Measurements from ENCODE around the gene PLEKHM3.

The PLEKHM3 gene

DNA sequence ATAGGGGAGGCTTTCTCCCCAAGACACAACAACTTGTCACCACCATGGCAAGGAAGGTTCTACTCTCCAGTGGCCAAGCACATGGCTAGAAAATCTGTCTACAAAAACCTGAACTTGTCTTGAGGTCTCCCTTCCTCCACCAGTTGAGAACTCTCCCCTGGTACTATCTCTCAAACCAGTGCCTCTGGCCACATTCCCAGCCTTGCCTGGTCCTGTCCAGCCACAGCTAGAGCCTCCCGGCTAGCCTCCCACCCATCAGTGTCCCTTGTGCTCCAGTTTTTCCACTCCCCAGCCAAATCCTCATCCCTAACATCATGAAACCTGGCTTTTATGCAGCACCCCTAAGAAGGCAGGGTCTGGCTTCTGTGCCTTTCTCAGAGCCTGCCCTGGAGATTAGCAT lies 234.4 kb downstream of the PLEKHM3 start:
- Mint-ChIP-seq H3K27ac (no peak overlapping the region), H3K27me3 (peaks cover 14% of the 10 kb centered on the region), H3K4me3 (no peak overlapping the region), H3K36me3 (no peaks in the 10 kb centered on the region), H3K9me3 (no peaks in the 10 kb centered on the region), H3K4me1 (no peaks in the 10 kb centered on the region)
- ATAC-seq (ENCODE audit: low read depth): no peak
- no peak for DNase-seq (ENCODE audit: low spot score in 2 of 2)

DNA sequence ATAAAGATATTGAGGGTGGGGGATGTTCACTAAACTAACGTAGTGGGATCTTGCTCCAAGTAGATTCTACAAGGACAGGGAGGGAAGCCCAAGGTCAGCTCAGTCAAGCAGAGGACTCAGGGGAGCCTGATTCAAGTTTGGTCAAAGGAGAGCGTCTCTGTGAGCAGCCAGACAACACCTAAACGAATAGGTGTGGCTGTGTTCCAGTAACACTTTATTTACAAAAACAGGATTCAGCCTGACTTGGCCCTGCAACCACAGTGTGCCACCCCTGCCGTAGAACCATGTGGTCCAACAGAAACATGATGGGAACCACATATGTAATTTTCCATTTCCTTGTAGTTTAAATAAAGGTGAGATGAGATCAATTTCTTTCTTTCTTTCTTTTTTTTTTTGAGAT lies 237.5 kb downstream of the PLEKHM3 start:
- Mint-ChIP-seq H3K9me3 (no peaks in the 10 kb centered on the region), H3K27me3 (peaks cover 11% of the 10 kb centered on the region), H3K4me1 (no peaks in the 10 kb centered on the region), H3K36me3 (no peaks in the 10 kb centered on the region), H3K4me3 (no peak overlapping the region), H3K27ac (no peak overlapping the region)
- DNase-seq (ENCODE audit: low spot score in 2 of 2) (no peak), ATAC-seq (ENCODE audit: low read depth) (no peak)

DNA sequence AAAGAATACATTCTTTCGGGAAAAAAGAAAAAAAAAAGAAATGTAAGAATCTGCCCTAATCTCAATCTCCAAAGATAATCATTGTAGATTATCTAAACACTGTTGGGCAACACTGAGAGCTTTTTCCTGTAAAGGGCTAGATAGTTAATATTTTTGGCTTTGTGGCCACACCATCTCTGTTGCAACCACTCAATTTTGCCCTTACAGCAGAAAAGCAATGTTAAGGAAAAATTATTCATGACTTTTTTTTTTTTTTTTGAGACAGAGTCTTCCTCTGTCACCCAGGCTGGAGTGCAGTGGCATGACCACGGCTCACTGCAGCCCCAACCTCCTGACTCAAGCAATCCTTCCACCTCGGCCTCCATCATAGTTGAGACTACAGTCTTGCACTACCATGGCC lies 238.3 kb downstream of the PLEKHM3 start:
- H3K4me3 Mint-ChIP-seq: no peak overlapping the region
- H3K4me1 Mint-ChIP-seq: no peaks in the 10 kb centered on the region
- H3K27me3 Mint-ChIP-seq: peaks cover 9% of the 10 kb centered on the region
- H3K9me3 Mint-ChIP-seq: no peaks in the 10 kb centered on the region
- H3K36me3 Mint-ChIP-seq: no peaks in the 10 kb centered on the region
- no peak for DNase-seq (ENCODE audit: low spot score in 2 of 2)
- no peak overlapping the region for H3K27ac Mint-ChIP-seq
- ATAC-seq (ENCODE audit: low read depth): no peak

DNA sequence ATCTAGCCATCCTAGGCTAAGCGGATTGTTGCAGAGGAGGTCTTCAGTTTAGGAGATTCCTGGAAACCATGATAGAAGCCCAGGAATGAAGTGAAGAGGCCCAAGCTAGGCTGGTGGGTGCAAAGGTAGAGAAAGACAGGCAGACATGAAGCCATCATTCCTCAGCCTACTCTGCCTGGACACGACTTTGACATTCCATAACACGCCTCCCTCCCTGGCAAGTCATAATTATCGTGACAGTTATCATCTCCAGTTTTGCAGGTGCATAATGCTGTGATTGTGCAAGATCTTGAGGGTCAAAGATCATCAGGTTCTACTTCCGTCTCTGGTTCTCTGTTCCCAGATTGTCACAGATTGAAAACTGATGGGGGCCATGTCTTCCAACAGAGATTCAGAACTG lies 240.4 kb downstream of the PLEKHM3 start:
- no peak for ATAC-seq (ENCODE audit: low read depth)
- no peak overlapping the region for H3K4me3 Mint-ChIP-seq
- H3K9me3 Mint-ChIP-seq: no peaks in the 10 kb centered on the region
- H3K27me3 Mint-ChIP-seq: peaks cover 1% of the 10 kb centered on the region
- no peak for DNase-seq (ENCODE audit: low spot score in 2 of 2)
- H3K4me1 Mint-ChIP-seq: no peaks in the 10 kb centered on the region
- no peak overlapping the region for H3K27ac Mint-ChIP-seq
- H3K36me3 Mint-ChIP-seq: no peaks in the 10 kb centered on the region

DNA sequence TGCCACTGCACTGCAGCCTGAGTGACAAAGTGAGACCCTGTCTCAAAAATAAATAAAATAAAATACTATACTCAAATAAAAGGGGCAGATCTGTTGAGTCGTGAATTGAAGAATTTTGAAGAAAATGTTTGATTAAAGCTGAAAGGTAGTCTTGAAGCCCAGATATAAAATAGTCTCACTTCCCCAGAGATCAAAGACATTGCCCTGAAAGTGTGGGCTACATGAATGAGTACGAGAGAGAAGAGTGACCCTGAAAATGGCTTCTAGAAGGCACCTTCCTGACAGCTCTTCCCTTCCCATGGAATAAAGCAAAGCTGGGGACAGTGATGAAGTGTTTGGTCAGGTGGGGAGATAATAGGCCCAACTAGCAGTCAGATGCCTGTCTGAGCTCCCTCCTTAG lies 241.8 kb downstream of the PLEKHM3 start:
- H3K27ac Mint-ChIP-seq: no peak overlapping the region
- H3K4me3 Mint-ChIP-seq: no peak overlapping the region
- no peaks in the 10 kb centered on the region for H3K9me3 Mint-ChIP-seq
- DNase-seq (ENCODE audit: low spot score in 2 of 2): no peak
- ATAC-seq (ENCODE audit: low read depth): no peak
- no peaks in the 10 kb centered on the region for H3K4me1 Mint-ChIP-seq
- peaks cover 1% of the 10 kb centered on the region for H3K27me3 Mint-ChIP-seq
- H3K36me3 Mint-ChIP-seq: no peaks in the 10 kb centered on the region

DNA sequence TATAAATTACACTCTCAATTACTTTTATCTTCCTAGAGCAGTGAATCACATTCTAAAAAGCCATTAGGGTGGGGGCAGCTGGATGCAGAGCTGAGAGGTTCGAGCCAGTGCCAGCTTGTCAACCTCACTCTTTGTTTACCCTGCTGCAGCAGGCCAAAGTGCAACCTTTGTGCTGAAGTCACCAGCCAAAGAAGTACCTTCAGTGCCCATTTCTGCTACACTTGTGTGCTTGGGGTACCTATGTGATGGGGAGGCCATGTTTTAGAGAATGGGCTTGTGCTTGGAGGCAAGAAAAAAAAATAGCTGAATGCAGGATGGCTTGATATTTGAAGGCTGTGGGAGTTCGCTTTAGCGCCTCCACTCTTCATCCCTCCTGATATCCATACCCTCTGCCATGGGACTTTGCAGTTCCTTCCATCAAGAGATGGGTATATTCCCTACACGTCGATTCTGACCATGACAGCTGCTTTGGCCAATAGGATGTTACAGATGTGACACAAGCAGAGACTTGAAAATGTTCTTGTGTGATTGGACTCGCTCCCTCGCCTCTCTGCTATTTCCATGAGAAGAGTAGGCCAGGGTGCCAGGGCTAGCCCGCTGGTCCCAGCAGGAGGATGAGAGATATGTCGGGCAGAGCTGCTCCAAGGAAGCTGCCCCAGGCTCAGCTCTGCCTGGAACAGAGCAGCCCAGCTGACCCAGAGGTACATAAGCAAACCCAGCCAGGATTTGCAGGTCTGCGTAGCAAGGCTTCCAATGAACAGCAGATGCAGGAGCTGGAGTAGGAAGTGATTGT lies 242.9 kb downstream of the PLEKHM3 start:
- DNase-seq (ENCODE audit: low spot score in 2 of 2): no peak
- H3K4me1 Mint-ChIP-seq: no peaks in the 10 kb centered on the region
- H3K9me3 Mint-ChIP-seq: no peaks in the 10 kb centered on the region
- H3K36me3 Mint-ChIP-seq: no peaks in the 10 kb centered on the region
- H3K4me3 Mint-ChIP-seq: no peak overlapping the region
- no peak overlapping the region for H3K27ac Mint-ChIP-seq
- peaks cover 1% of the 10 kb centered on the region for H3K27me3 Mint-ChIP-seq
- ATAC-seq (ENCODE audit: low read depth): no peak

DNA sequence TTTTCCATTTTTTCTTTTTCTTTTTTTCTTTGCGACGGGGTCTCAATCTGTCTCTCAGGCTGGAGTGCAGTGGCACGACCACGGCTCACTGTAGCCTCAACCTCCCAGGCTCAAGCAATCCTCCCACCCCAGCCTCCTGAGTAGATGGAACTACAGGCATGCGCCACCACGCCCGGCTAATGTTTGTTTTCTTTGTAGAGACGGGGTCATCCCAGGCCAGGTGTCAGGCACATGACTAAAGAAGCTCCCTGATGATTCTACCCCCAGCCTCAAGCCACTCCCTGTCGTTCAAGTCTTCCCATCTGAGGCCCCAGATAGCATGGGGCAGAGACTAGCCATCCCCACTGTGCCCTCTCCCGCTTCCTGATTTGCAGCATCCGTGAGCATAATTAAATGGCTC lies 245.8 kb downstream of the PLEKHM3 start:
- no peak overlapping the region for H3K4me3 Mint-ChIP-seq
- DNase-seq (ENCODE audit: low spot score in 2 of 2) (no peak), ATAC-seq (ENCODE audit: low read depth) (no peak)
- H3K27ac Mint-ChIP-seq: no peak overlapping the region
- H3K9me3 Mint-ChIP-seq: no peaks in the 10 kb centered on the region
- H3K36me3 Mint-ChIP-seq: no peaks in the 10 kb centered on the region
- H3K27me3 Mint-ChIP-seq: peaks cover 1% of the 10 kb centered on the region
- H3K4me1 Mint-ChIP-seq: no peaks in the 10 kb centered on the region

DNA sequence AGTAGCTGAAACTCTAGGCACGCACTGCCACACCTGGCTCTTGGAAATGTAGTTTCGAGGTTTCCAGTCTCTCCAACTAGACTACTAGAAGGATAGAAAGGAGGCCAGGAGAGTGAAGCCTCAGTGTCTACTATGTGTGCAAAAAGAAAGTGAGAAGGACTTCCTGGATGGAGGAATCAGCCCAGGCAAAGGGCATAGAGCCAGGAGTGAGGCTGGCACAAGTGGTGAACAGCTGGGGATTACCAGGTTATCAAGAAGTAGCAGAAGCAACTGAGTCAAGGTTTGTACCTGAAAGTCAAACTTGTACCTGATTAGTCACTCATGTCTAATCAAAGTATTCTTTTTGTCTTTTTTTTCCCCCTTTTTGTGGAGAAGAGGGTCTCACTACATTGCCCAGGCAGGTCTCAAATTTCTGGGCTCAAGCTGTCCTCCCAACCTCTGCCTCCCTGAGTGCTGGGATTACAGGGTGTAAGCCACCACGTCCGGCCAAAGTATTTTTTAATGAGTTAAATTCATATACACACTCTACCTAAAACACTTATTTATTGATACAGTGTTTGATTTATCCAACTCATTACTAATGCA lies 246.9 kb downstream of the PLEKHM3 start:
- no peaks in the 10 kb centered on the region for H3K36me3 Mint-ChIP-seq
- no peaks in the 10 kb centered on the region for H3K4me1 Mint-ChIP-seq
- no peak overlapping the region for H3K4me3 Mint-ChIP-seq
- no peaks in the 10 kb centered on the region for H3K9me3 Mint-ChIP-seq
- H3K27me3 Mint-ChIP-seq: peaks cover 1% of the 10 kb centered on the region
- no peak overlapping the region for H3K27ac Mint-ChIP-seq
- DNase-seq (ENCODE audit: low spot score in 2 of 2): no peak
- ATAC-seq (ENCODE audit: low read depth): no peak

DNA sequence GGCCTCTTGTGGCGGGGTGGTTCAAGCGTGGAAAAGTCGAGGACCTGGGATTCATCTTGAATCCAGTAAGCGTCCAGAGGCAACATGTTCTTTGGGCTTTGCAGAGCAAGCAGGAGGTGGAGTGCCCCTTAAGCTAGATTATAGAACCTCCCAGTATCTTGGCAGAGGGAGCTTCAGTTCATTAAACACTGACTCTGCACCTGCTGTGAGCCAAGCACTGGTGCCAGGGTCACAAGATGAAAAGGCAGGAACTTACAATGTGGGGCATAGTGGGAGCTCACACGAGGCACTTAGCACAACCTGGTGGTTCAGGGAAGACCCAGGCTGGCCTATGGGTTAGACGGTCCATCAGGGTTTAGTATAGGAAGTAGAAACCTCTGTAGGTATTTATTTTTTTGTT lies 248.2 kb downstream of the PLEKHM3 start:
- H3K9me3 Mint-ChIP-seq: no peaks in the 10 kb centered on the region
- DNase-seq (ENCODE audit: low spot score in 2 of 2) (no peak), ATAC-seq (ENCODE audit: low read depth) (no peak)
- no peaks in the 10 kb centered on the region for H3K27me3 Mint-ChIP-seq
- no peak overlapping the region for H3K27ac Mint-ChIP-seq
- H3K4me1 Mint-ChIP-seq: no peaks in the 10 kb centered on the region
- no peaks in the 10 kb centered on the region for H3K36me3 Mint-ChIP-seq
- no peak overlapping the region for H3K4me3 Mint-ChIP-seq

DNA sequence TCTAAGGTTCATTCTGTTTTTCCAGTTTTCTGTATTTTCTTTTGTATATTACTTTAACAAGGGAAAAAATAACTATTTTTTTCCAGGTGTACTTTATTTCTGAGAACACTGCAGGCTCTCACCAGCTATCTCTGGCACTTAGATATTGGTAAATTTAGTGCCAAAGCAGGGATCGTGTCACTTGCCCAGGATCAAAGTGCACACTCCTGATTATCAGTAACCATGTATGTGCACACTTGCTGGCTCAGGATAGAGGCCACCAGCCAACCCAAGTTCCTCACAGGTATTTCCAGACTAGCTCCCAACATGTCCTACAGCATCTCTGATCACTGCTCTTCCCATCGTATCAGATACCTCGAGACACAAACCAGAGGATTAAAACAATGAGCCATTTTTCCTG lies 249.9 kb downstream of the PLEKHM3 start:
- Mint-ChIP-seq H3K9me3 (no peaks in the 10 kb centered on the region), H3K4me3 (no peak overlapping the region), H3K36me3 (no peaks in the 10 kb centered on the region), H3K27me3 (no peaks in the 10 kb centered on the region), H3K4me1 (peaks cover 5% of the 10 kb centered on the region), H3K27ac (no peak overlapping the region)
- no peak for ATAC-seq (ENCODE audit: low read depth)
- no peak for DNase-seq (ENCODE audit: low spot score in 2 of 2)

DNA sequence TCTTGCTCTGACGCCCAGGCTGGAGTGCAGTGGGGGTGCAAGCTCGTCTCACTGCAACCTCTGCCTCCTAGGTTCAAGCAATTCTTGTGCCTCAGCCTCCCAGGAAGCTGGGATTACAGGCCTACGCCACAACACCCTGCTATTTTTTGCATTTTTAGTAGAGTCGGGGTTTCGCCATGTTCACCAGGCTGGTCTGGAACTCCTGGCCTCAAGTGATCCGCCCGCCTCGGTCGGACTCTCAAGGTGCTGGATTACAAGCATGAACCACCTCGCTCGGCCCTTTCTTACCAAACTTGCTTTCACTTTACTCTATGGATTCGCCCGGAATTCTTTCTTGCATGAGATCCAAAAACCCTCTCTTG lies 252.5 kb downstream of the PLEKHM3 start:
- Mint-ChIP-seq H3K27ac (no peak overlapping the region), H3K4me1 (peaks cover 13% of the 10 kb centered on the region), H3K4me3 (no peak overlapping the region), H3K36me3 (no peaks in the 10 kb centered on the region), H3K9me3 (no peaks in the 10 kb centered on the region), H3K27me3 (no peaks in the 10 kb centered on the region)
- DNase-seq (ENCODE audit: low spot score in 2 of 2) (no peak), ATAC-seq (ENCODE audit: low read depth) (no peak)

DNA sequence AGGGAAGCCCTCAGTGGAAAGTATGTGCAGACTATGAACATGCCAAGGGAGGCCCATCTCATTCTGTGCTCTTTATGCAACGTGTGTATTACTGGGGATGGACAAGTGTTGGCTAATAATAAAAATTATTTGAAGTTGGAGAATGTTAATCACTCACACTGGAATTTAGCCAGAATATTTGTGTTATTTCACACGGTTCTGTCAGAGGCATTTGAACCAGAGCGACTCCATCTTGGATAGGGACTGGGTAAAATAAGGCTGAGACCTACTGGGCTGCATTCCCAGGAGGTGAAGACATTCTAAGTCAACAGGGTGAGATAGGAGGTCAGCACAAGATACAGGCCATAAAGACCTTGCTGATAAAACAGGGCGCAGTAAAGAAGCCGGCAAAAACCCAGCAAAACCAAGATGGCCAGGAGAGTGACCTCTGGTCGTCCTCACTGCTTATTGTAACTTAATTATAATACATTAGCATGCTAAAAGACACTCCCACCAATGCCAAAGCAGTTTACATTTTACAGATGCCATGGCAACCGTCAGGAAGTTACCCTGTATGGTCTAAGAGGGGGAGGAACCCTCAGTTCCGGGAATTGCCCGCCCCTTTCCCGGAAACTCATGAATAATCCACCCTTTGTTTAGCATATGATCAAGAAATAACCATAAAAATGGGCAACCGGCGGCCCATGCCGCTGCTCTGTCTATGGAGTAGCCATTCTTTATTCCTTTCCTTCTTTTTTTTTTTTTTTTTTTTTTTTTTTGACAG lies 253.1 kb downstream of the PLEKHM3 start:
- peaks cover 18% of the 10 kb centered on the region for H3K4me1 Mint-ChIP-seq
- no peak for ATAC-seq (ENCODE audit: low read depth)
- DNase-seq (ENCODE audit: low spot score in 2 of 2): no peak
- H3K9me3 Mint-ChIP-seq: no peaks in the 10 kb centered on the region
- H3K27ac Mint-ChIP-seq: peak overlapping the region; percentile 1
- no peak overlapping the region for H3K4me3 Mint-ChIP-seq
- H3K27me3 Mint-ChIP-seq: peaks cover 2% of the 10 kb centered on the region
- H3K36me3 Mint-ChIP-seq: peaks cover under 1% of the 10 kb centered on the region

DNA sequence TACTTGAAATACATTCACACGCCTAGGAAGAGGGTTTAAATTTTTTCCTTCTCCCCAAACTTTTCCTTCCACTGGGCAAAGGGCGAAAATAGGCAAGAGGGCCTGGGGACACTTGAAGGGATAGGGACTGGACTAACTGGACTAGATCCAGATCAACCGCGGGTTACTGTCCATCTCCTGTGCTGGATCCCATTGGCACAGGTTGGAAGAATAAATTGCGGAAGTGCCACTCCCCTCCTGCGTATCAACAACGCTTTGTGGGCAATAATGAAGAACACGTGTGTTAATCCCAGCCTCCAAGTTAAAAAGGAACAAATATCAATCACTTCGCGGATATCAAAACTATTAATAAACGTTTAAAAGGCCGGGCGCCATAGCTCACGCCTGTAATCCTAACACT lies 253.9 kb downstream of the PLEKHM3 start:
- ATAC-seq (ENCODE audit: low read depth): no peak

More for the DNA sequence above, 253.9 kb downstream of the PLEKHM3 start:
- no peak overlapping the region for H3K4me3 Mint-ChIP-seq
- H3K4me1 Mint-ChIP-seq: peaks cover 24% of the 10 kb centered on the region
- H3K27me3 Mint-ChIP-seq: peaks cover 4% of the 10 kb centered on the region
- peaks cover 2% of the 10 kb centered on the region for H3K36me3 Mint-ChIP-seq
- no peak for DNase-seq (ENCODE audit: low spot score in 2 of 2)
- no peak overlapping the region for H3K27ac Mint-ChIP-seq
- H3K9me3 Mint-ChIP-seq: no peaks in the 10 kb centered on the region

Measured in memory B cell (primary cell).